Raji (cell line): ENCODE data around the gene MAGEE2.

Experiments used
- POLR2A ChIP-seq: IDR thresholded peaks from 2 replicates; pipeline ENCODE4 v1.6.1; 2011; ENCODE audit warnings: low read depth, low read length, control low read depth; ENCODE audit not compliant: insufficient read depth

The MAGEE2 gene

GRCh38 chrX:75784680-75785491, at the start of gene MAGEE2:
Gene MAGEE2, minus strand, starts transcription at chrX:75785254. Its CDS starts 203 bp downstream, at chrX:75785051.
- no peak for TF ChIP-seq POLR2A

- TF ChIP-seq POLR2A: no peak
Observed at GRCh38 chrX:75786290-75786689, 1.2 kb upstream of the MAGEE2 start.

GRCh38 chrX:75781611-75782010, 3.4 kb downstream of the MAGEE2 start:
- no peak for TF ChIP-seq POLR2A

- TF ChIP-seq POLR2A: no peak
Observed at GRCh38 chrX:75748431-75748830, 36.6 kb downstream of the MAGEE2 start.

- TF ChIP-seq POLR2A: no peak
Observed at GRCh38 chrX:75746891-75747639, 38.0 kb downstream of the MAGEE2 start.
